Endothelial cell (in vitro differentiated cells): ENCODE results near the gene SERP1. TPM values are rescaled to one million over a fixed set of nuclear protein-coding genes. Genes with fewer than 3 reads are reported as not detected.
A peak's percentile ranks its signal among the peaks of the same experiment; 100 is the strongest.
"Not testable (repeated sequence)": the region's sequence is repeated elsewhere in the genome, so short reads cannot be mapped to it uniquely, and the experiment has no call there.

Experiments used
- DNase-seq: peaks from one replicate; pipeline ENCODE4 v3.0.0; 2021; ENCODE audit warnings: low spot score
- H3K27ac Mint-ChIP-seq: one replicate; pipeline ENCODE4 v1.8.0; 2021; ENCODE audit warnings: mixed read lengths, inconsistent platforms; ENCODE audit not compliant: unreplicated experiment
- H3K27me3 Mint-ChIP-seq: one replicate; pipeline ENCODE4 v1.8.0; 2021; ENCODE audit warnings: mild to moderate bottlenecking, moderate library complexity, mixed read lengths, inconsistent platforms; ENCODE audit not compliant: unreplicated experiment
- H3K36me3 Mint-ChIP-seq: one replicate; pipeline ENCODE4 v1.8.0; 2021; ENCODE audit warnings: mild to moderate bottlenecking, low read depth, mixed read lengths, inconsistent platforms; ENCODE audit not compliant: unreplicated experiment
- H3K4me1 Mint-ChIP-seq: one replicate; pipeline ENCODE4 v1.8.0; 2021; ENCODE audit warnings: mild to moderate bottlenecking, mixed read lengths, inconsistent platforms; ENCODE audit not compliant: unreplicated experiment
- H3K4me3 Mint-ChIP-seq: one replicate; pipeline ENCODE4 v1.8.0; 2021; ENCODE audit warnings: mild to moderate bottlenecking, mixed read lengths, inconsistent platforms; ENCODE audit not compliant: unreplicated experiment
- H3K9me3 Mint-ChIP-seq: one replicate; pipeline ENCODE4 v1.8.0; 2021; ENCODE audit warnings: mixed read lengths, inconsistent platforms; ENCODE audit not compliant: unreplicated experiment
- CTCF ChIP-seq: fragments of 200-600 bp; sonication (generic); IDR thresholded peaks from one replicate; pipeline ENCODE4 v1.5.0; 2021; ENCODE audit warnings: antibody characterized with exemption; ENCODE audit not compliant: unreplicated experiment
- total RNA-seq: library from RNA; stranded (reverse); fragmentation: NEBNext Ultra II Directional; extraction: Animal tissue kit (Norgen Biotek cat#: 25700); gene quantifications from one replicate; pipeline ENCODE4 v1.2.1, GENCODE V29; 2021; ENCODE audit not compliant: unreplicated experiment

SERP1 gene
- total RNA-seq, 1 donor from 2014 or later, result 89.9 TPM

DNA sequence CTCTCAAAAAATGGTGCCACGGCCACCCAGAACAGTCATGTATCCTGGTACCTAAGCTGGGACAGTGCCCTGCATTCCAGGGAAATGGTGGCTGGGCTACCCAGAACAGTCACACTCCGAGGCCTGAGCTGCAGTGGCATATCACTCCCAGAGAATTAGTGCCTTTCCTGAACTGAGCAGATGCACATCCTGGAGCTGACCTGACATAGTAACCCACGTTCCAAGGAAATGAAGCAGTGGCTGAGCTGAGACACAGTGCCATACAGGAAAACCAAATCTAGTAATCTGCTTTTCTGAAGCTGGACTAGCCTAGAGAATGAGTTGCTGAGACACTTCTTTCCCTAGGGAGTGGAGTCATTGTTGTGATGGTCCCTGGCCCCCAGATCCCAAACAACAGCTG, 41.8 kb downstream of the SERP1 start:
- Mint-ChIP-seq H3K4me1 (no peaks in the 10 kb centered on the region), H3K27me3 (peaks cover 6% of the 10 kb centered on the region), H3K36me3 (peaks cover 8% of the 10 kb centered on the region), H3K4me3 (no peak overlapping the region), H3K27ac (peak overlapping the region; percentile 14), H3K9me3 (peaks cover 6% of the 10 kb centered on the region)
- no peak for DNase-seq
- no peak for TF ChIP-seq CTCF

DNA sequence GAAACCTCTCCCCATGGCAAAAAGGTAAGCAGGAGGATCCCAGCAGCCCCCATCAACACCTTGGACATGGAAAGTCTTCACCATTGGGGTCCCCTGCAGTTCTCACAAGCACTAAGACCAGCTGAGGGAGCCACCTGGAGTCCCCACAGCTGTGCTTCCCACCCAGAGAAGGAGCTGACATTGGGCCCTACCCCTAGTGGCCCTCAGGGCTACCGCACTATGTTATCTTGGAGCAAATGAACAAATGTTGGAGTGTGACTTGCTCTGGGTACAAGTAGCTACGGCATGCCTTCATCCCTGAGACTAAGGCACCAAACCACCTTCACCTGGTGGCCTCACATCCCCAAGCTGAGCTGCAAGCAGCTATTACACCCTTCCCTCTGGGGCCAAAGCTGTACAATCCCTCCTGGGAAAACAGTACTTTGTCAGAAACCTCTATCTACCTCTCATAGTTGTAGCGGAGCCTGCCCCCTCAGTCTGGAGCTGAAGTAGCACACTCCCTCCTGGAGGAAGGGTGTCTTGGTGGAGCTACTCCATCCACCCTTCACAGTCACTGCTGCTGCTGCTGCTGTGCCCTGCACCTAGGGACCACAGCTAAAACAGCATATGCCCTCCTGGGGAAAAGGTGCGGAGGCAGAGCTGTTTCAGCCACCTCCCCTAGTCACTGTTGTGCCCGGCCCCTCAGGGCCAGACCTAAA, 42.7 kb downstream of the SERP1 start:
- TF ChIP-seq CTCF, result no peak
- H3K36me3 Mint-ChIP-seq, result peaks cover 8% of the 10 kb centered on the region
- H3K9me3 Mint-ChIP-seq, result peaks cover 6% of the 10 kb centered on the region
- no peak overlapping the region for H3K4me3 Mint-ChIP-seq
- peaks cover 6% of the 10 kb centered on the region for H3K27me3 Mint-ChIP-seq
- no peak for DNase-seq
- H3K4me1 Mint-ChIP-seq, result no peaks in the 10 kb centered on the region
- no peak overlapping the region for H3K27ac Mint-ChIP-seq

DNA sequence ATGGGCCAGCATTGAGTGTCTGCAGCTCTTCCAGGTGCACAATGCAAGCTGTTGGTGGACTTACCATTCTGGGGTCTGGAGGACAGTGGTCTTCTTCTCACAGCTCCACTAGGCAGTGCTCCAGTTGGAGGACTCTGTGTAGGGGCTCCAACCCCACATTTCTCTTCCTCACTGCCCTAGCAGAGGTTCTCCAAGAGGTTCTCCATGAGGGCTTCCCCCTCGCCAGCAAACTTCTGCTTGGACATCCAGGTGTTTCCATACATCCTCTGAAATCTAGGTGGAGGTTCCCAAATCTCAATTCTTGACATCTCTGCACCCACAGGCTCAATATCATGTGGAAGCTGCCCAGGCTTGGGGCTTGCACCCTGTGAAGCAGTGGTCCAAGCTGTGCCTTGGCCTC, 45.3 kb downstream of the SERP1 start:
- H3K36me3 Mint-ChIP-seq, DNase-seq, H3K9me3 Mint-ChIP-seq, H3K4me3 Mint-ChIP-seq, H3K27ac Mint-ChIP-seq, H3K27me3 Mint-ChIP-seq, H3K4me1 Mint-ChIP-seq: not testable (repeated sequence)

GRCh38 chr3:150497956-150498355, 48.3 kb downstream of the SERP1 start:
- no peak for DNase-seq
- H3K27ac Mint-ChIP-seq, result no peak overlapping the region
- peaks cover 6% of the 10 kb centered on the region for H3K9me3 Mint-ChIP-seq
- H3K4me3 Mint-ChIP-seq, result no peak overlapping the region
- H3K36me3 Mint-ChIP-seq, result peaks cover 8% of the 10 kb centered on the region
- no peaks in the 10 kb centered on the region for H3K27me3 Mint-ChIP-seq
- TF ChIP-seq CTCF, result no peak
- H3K4me1 Mint-ChIP-seq, result peaks cover 6% of the 10 kb centered on the region

GRCh38 chr3:150495563-150496168, 50.6 kb downstream of the SERP1 start:
- peak; percentile 15 for DNase-seq
- Mint-ChIP-seq H3K4me1 (peaks cover 6% of the 10 kb centered on the region), H3K27me3 (no peaks in the 10 kb centered on the region), H3K9me3 (no peaks in the 10 kb centered on the region), H3K36me3 (no peaks in the 10 kb centered on the region), H3K27ac (no peak overlapping the region), H3K4me3 (no peak overlapping the region)
- peak; percentile 94 for TF ChIP-seq CTCF
